Glomerular visceral epithelial cell (primary cell): ENCODE results near the gene PDE3A.
"Not testable (repeated sequence)": the region's sequence is repeated elsewhere in the genome, so short reads cannot be mapped to it uniquely, and the experiment has no call there.

Source experiments
- DNase-seq: peaks from one replicate; pipeline ENCODE4 v3.0.0-alpha.2; 2016; ENCODE audit errors: extremely low spot score

Gene PDE3A

DNA sequence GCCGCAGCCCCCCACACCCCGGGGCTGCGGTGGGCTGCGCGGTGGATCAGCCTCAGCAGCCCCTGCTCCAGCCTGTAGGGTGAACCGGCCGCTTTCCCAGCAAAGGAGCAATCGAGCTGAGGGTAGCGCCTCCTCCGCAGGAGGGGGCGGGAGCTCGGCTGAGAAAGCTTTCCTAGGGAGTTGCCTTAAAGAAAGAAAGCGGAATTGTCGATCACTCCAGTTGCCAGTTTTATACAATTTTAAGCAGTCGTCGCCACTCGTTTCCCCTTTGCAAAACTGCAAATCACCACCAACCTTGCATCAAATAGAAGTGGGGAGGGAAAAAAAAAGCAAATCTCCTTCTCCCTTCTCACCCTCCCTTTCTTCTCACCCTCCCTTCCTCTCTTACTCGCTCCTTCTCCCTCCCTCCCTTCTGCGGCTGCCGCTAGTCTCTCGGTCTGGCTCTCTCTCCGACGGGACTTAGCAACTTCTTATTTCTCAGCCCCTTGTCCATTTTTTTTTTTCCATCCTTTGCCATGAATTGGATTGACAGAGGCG lies at the start of gene PDE3A:
PDE3A (plus strand) TSS at position 424 of the 537 bp plus-strand sequence. CDS start 748 bp downstream, outside the sequence.
- DNase-seq, result peak; percentile 62

DNA sequence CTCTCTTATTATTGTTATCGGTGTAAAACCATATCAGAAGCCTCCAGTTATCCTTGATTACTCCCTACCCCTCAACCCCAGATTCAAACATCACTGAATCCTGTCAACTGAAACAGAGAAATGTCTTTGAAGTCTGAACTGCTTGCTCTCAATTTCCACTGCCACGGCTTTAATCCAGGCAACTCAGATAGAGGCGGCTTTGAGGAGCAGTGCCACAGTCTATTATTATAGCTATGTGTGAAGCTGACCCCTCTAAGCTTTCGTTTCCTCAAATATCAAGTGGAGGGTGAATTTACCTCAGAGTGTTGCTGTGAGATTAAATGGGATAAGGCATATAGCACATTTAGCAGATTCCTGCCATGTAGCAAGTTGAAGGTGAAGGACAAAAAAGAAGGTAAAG lies 49.0 kb upstream of the PDE3A start:
- DNase-seq, result no peak

DNA sequence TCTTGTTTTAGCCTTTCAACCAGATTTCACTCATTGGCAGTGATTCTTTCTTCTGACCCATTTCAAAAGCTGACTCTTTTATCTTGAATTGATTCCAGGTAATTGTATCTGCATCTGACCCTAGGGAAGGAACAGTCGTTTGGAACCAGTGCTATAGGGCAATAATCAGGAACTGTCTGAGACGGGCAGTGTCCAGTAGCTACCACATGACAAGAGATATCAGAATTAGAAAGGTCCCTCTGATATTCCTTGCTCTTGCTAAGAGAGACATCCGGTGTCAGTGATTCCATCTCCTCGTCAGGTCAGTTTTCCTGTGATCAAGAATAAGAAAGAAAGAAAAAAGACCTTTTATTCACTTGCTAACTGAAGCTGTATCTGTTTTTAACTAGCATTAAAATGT lies 47.8 kb upstream of the PDE3A start:
- DNase-seq, result no peak

DNA sequence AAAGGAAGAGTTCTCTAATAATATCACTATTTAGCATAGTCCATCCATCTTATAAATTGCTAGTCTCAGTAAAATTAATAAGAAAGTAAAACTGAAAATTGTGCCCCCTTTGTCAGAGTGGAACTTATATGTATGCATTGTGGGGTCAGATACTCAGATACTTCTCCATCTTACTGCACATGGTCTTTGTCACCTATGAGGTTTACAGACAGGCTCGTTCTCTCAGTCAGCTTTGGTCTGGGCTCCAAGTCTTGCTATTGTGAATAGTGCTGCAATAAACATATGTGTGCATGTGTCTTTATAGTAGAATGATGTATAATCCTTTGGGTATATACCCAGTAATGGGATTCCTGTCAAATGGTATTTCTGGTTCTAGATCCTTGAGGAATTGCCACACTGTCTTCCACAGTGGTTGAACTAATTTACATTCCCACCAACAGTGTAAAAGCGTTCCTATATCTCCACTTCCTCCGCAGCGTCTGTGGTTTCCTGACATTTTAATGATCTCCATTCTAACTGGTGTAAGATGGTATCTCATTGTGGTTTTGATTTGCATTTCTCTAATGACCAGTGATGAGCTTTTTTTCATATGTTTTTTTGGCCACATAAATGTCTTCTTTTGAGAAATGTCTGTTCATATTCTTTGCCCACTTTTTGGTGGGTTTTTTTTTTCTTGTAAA lies 37.4 kb upstream of the PDE3A start:
- not testable (repeated sequence) for DNase-seq

DNA sequence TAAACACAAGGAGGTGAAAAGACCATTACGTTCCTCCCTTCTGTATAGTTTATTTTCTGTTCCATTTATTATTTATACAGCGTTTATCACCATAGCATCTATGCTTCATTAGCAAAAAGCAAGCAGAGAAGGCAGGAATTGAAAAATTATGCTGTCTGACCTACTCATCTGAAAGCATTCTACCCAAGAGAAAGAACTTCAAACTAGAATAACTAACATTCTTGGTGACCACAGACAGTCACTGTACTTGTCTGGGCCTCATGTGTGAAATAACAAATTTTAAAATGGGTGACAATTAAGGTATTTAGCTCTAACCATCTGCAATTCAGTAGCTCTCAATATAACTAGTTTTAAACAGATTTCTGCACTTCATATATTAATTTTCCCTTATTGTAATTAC lies 29.3 kb upstream of the PDE3A start:
- no peak for DNase-seq

DNA sequence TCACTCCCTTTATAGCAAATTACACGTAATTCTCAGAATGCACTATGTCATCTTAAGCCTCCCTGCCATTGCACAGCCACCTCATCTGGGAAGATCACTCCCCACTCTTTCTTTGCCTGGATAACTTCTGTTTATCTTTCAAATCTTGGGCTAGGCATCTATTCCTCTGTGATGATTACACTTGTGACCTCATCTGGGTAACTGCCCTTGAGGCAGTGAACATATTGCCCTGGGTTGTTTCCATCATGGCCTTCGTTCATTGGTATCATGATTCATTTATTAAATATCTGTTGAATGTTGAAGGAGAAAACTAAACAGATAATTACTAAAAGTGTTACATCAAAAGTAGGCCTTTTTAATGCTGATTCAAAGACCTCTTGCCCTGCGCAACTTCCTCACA lies 26.2 kb upstream of the PDE3A start:
- no peak for DNase-seq

DNA sequence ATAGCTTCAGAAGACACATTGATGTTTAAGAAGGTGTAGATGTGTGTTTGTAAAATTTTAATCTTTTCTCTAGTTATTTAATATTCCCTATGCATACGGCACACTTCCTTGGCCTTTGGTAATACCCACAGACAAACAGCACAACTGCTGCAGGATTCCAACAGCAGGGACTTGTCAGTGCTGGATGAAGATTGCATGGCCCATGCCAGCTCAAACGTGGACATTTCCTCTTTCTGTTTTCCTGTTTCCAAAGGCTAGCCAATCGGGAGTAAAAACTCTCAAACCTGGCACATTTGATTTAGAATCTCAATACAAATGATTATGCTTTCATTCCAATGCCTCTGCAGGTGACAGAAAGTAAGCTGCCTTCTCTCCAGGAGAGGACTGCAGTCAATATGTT lies 22.5 kb upstream of the PDE3A start:
- DNase-seq, result no peak

DNA sequence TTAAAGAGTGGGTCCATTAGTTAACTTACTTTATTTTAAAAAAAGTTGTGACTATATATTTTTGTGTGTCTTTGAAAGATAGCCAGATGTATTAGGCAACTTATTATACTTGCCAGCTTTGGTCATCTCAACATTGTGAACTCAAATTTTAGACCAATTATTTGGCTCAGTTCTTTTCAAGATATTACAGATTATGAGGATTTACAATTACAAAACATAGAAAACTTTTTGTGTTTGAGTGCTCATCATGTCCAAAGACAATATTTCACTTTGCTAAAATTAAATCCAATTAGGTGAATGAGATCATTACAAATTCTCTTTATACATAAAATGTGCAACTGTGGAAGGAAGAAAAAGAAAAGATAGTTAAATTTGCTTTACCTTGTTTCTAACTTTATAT lies 18.3 kb upstream of the PDE3A start:
- no peak for DNase-seq

DNA sequence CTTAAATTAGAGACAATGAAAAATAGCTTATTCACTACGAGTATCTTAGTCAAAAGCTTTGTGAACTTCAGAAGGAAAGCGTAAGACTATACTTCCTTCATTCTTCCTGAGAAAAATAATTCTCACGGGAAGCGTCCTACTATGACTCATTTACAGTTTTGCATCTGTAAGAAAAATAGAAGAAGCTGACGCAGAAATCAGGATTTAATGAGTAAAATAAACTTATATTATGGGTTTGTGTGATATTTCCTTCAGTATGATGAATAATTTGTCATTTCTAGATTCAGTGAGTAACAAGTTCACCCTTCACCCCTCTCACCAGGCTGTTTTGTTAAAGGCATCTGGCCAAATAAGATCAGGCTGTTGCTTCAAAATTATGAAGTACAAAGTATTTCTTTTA lies 17.8 kb upstream of the PDE3A start:
- no peak for DNase-seq

DNA sequence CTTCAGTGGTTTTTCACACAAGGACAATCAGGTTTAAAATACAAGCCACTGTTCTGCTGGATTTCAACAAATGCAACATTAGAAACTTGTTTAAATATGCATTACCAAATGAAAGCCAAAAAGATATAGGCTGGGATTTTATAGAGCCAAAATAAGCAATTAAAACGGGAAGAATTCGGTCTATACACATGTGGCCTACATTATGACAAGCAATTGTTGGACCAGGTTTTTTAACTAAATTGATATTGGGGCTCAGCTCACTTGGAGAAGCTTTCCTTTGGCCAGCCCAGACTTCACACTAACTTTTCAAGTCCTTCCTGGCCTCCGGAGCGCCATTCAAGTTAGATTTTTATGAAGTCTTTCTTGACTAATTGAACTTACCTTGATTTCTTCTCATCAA lies 16.9 kb upstream of the PDE3A start:
- no peak for DNase-seq

DNA sequence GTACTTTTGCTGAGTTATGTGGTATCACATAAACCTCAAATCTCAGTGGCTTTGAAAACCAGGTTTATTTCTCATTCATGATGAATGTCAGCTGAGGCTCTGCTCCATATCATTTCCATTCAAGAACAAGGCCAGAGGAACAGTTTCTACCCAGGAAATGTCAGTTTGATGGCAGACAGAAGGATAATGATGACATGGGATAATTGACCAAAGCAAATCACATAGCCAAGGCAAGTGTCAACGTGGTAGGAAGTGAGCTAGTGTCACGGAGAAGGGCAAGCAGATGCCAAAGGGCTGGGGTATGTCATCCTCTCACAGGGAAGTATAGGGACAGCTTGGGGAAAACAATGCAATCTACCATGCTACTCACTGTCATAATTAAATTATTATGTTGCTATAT lies 12.3 kb upstream of the PDE3A start:
- no peak for DNase-seq

DNA sequence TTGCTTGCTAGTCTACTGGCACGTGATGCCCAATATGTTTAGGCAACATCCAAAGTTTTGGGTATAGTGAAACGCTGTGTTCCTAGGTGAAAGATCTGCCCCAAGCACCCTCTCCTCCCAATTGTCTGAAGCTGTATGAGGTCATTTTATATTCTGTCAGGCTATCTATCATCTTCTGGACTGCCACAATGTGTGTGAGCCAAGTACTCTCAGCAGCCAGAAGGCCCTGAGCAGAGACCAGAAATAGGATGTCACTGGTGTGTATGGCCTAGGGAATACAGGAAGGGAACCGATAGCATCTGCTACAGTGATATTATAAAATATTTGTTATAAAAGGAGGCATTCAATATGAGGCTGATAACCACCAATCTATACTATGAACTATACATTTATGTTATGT lies 7.9 kb upstream of the PDE3A start:
- no peak for DNase-seq

DNA sequence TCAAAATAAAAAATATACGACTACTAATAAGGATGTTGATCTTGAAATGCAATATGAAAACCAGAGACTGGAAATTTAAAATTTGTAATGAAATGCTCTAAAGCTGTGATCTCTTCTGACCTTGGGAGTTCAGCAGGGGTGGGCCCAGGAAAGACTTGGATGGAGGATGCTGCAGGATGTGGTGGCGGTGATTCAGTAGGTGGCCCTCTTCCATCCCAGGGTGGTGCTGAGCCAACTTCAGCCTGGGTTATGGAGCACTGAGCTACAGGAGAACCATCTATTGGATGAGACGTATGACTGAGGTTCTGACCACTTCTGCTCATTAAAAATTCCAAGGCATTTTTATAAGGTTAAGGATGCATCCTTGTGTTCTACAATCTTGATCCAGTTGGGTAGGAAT lies 6.9 kb upstream of the PDE3A start:
- DNase-seq, result no peak

DNA sequence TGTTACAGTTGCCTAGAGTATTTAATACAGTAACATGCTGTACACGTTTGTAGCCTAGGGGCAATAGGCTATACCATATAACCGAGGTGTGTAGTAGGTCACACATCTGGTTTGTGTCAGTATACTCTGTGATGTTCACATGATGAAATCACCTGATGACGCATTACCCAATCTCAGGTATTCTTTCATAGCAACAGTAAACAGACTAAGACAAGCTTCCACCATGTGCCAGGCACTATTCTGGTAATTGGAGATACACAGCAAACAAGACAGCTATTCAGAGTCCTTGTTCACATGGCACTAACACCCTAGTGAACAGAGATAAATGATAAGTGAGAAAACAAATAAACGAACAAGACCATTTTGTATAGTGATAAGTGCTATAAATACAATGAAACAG lies 3.8 kb upstream of the PDE3A start:
- no peak for DNase-seq

DNA sequence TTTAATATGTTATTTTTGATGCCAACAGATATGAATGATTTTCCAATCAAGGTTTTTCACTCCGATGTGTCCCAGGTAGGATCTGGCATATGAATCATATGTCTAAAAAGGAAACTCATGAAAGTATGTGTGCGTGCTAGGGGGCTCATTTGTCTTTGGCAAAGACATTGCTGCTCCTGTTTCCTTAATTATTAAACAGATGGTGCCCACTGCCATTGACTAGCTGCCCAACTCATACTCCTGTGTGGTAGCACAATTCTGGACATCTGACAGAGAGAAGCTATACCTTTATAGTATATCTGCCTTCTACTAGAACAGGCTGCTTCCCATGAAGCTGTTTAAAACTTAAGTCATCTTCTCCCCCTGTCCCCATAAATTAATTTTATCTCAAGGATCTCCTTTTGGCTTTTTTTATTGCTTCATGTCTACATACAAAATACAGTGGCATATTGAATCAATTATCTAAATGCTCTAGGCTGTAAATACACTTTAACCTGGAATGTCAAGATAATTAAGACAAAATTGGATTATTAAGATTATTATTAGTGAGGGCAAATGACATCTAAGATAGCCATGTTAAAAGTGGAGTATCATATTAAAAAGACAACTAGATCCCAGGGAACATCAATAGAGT lies 1.4 kb upstream of the PDE3A start:
- DNase-seq, result no peak

DNA sequence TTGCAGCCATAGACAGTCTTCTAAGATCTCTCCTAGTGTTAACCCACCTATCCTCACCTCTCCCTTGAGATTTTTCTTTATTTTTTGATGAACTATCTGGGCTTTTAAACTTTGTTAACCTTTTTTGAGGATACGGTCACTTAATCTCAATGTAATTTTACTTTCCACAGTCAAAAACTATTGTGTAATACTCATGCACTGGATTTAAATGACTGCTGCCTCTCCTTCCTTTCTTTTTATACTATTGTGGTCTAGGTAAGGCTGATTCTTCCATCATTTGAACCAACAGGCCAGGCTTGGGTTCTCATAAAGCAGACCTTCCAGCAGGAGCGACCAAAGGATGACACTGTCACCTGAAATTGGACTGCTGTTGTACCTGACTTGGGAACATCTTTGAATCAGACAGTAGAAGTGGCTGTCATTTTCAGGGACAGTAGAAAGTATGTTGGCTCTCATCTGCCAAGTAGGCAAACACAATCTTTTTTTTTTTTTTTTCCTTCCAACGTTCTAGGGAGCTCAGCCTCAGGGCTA lies 689 bp upstream of the PDE3A start:
- no peak for DNase-seq

DNA sequence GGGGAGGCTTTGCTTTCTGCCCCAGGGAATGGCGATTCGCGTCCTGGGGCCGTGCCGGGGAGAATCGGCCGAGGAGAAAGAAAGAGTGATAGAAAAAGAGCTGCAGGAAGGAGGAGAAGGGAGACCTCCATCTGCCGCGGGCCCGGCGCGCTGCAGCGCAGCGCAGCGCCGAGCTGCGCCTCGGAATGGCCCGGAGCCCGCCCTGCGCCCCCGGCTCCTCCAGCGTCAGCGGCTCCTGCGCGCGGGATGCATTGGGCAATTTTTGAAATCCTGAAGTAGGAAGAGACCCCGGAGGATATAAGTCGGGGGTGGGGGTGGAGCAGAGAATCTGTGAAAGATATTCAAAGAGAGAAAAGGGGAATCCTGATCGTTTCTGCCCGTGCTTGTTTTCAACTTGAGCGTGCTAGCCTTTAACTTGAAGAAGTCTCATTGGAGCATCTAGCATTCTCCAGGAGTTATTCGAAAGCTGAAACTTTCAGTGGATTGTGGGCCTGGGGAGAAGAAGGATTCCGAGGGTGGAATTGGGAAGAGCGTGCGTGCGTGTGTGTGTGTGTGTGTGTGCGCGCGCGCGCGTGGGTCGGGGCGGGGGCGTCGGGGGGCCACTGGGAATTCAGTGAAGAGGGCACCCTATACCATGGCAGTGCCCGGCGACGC lies 441 bp downstream of the PDE3A start:
- no peak for DNase-seq

DNA sequence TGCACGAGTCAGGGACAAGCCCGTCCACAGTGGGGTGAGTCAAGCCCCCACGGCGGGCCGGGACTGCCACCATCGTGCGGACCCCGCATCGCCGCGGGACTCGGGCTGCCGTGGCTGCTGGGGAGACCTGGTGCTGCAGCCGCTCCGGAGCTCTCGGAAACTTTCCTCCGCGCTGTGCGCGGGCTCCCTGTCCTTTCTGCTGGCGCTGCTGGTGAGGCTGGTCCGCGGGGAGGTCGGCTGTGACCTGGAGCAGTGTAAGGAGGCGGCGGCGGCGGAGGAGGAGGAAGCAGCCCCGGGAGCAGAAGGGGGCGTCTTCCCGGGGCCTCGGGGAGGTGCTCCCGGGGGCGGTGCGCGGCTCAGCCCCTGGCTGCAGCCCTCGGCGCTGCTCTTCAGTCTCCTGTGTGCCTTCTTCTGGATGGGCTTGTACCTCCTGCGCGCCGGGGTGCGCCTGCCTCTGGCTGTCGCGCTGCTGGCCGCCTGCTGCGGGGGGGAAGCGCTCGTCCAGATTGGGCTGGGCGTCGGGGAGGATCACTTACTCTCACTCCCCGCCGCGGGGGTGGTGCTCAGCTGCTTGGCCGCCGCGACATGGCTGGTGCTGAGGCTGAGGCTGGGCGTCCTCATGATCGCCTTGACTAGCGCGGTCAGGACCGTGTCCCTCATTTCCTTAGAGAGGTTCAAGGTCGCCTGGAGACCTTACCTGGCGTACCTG lies 1.1 kb downstream of the PDE3A start:
- peak; percentile 50 for DNase-seq

DNA sequence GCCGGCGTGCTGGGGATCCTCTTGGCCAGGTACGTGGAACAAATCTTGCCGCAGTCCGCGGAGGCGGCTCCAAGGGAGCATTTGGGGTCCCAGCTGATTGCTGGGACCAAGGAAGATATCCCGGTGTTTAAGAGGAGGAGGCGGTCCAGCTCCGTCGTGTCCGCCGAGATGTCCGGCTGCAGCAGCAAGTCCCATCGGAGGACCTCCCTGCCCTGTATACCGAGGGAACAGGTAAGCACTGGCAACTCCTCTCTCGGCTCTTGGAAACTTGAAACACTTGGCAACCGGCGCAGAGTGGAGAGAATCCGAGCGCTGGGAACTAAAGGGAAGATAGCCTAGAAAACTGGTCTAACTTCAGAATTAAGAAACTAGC lies 1.7 kb downstream of the PDE3A start:
- DNase-seq, result peak; percentile 1

DNA sequence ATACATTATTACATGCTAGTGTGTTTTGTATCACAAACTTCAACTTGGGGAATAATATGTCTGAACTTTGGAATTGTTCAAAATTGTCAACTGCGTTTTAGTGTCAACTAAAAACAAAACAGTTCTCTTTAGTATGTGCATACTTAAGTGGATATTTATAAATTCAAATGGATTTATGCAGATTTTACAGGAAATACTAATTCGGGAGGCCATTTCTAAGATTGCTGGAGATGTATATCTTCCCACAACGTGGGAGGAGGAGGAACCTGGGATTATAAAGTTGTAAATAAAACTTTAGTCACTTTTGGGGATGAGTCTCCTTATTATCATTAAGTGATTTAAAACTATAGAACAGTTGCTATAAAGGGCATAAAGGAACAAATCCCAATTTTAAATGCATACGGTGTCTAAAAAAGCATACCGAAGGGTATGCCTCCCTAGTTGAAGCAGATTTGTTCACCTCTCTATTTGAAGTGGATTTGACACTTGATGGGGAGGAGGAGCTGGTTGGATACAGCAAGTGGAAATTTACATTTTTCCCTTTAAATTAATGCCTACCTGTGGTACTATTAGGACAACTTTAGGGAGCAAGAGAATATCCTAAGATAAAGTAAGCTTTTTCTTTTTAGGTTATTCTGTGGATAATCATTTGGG lies 2.7 kb downstream of the PDE3A start:
- no peak for DNase-seq

DNA sequence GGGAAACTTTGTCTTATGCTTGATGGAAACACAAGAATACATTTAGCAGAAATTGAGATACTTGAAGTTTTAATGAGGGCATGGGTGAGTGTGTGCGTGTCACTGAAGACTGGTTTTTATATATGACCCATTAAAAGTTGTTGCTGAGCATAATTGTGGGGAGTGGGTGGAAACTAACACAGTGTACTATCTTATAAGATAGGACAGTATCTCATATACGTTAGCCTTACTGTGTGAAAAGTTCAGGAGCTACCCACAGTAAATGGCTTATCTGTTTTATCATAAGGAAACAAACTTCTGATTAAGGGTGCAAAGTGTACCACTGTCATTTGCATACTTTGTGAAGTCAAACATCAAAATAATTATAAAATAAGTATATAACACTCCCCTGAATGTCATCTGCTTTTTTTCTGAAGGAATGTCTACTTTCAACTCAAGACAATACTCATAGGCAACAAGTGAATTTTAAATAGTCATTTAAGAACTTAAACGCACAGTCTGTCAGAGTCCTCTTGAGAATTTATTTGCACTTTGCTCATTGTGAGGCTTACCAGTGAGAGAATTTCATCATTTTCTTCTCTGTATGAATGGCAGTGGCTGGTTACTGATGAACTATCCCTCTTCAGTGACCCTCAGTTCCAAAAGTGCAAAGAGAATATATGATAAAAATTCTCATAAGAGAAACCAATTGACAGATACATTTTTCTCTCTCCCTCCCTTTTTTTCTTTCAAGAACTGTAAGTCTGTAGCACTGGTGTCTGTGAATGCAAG lies 4.2 kb downstream of the PDE3A start:
- DNase-seq, result no peak
